ENCODE results near the gene MMS19.

Gene MMS19

DNA sequence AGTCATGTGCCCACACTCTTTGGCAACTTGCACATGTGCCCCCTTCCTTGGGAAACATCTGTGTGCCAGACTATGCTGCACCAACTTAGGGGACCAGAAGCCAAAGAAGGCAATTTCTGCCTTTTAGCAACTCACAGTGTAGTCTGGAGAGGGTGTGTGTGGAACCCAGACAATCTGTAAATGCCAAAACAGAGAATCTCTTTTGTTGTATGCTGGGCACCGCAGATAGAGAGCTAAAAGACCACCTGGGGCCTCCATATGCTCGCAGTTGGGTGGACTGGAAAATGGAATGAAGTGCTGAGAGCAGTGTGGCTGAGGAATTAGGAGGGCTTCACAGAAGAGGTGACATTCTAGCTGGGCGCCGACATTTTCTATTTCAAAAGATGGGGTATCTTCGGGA lies 26.9 kb upstream of the MMS19 start:
- DNase-seq = no peak

- DNase-seq = no peak
Measured at GRCh38 chr10:97522937-97523336, 24.7 kb upstream of the MMS19 start.

GRCh38 chr10:97522071-97522470 lies 23.8 kb upstream of the MMS19 start:
- no peak for DNase-seq

- no peak for DNase-seq
Measured at GRCh38 chr10:97520978-97521761, 22.9 kb upstream of the MMS19 start.

GRCh38 chr10:97520520-97520919 lies 22.3 kb upstream of the MMS19 start:
- no peak for DNase-seq

- DNase-seq = no peak
Measured at GRCh38 chr10:97519342-97519741, 21.1 kb upstream of the MMS19 start.

DNA sequence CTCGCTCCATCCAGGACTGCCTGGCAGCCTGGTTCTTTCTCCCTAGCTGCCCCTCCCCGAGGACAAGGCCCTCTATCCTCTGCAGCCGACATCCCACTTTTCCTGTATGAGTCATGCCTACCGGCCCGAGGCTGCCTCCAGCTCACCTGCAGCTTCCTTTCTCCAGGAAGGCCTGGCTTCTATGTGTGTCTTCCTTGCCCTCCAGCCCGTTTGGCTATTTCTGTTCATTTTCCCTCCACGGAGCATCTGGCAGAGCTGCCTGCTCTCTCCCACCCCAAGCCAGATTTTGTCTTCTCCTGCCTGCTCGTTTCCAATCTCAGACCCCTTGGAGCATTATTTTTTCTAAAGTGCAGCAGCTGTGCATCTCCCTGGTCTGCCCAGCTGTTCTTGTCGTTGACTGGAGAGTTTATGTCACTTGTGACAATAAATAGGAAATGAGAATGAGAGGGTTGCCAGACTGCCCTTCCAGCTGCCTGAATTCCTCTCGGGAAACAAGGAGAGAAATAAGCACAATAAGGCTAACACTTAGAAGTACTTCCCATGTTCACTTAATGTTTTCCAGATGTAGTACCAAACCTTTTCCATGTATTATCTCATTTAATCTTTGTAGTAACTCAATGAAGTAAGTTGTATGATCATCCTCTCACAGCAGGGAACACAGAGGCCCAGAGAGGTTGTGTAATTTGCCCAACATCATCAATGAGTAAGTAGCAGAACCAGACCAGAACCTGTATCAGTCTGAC lies 20.2 kb upstream of the MMS19 start:
- no peak for DNase-seq

- no peak for DNase-seq
Measured at GRCh38 chr10:97517778-97518300, 19.6 kb upstream of the MMS19 start.

DNA sequence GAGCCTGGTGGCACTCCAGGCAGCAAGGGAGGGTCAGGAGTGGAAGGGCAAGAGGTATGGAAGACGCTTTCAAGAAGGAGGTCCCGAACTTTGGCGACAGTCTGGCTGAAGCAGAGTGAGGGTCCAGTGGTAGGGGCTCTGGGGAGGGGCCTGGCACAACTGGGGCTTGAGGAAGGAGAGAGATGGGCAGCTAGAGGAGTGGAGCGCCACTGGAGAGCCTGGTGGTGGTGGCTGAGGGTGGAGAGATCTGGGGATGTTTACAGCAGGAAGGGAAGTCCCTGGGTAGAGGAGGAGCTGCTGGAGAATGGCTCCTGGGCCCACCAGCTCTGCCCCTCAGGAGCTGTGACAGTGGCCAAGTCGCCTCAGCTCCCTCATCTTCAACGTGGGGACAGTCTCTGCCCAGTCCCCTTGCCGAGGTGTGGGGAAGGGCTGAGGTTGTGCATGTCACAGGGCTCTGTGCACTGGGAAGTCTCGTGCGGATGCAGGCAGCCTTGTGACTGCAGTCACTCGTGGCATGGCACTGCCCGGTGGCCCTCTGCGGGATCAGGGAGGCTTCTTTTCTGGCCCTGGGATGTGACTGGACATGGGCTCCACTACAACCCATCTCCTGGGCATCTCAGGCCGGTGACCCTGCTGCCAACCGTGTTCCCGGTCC lies 19.0 kb upstream of the MMS19 start:
- no peak for DNase-seq

GRCh38 chr10:97515271-97515978 lies 17.2 kb upstream of the MMS19 start:
- no peak for DNase-seq

DNA sequence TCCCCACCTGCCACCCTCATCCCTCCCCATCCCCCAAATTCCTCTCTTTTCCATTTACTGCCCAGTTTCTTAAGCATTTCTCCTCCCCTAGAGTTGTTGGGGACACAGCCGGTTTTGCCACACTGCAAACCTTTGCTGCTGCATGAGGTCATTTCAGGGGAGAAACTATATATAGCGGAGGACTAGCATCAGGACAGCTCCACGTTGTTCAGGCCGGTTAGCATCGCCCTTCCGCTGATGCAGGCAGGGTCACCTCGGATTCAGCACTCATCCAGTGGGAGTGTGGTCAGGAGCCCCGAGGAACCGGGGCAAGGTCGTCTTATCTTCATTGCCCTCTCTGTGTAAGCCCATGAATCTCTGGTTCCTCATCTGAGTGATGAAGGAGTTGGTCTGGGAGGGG lies 16.1 kb upstream of the MMS19 start:
- no peak for DNase-seq

DNA sequence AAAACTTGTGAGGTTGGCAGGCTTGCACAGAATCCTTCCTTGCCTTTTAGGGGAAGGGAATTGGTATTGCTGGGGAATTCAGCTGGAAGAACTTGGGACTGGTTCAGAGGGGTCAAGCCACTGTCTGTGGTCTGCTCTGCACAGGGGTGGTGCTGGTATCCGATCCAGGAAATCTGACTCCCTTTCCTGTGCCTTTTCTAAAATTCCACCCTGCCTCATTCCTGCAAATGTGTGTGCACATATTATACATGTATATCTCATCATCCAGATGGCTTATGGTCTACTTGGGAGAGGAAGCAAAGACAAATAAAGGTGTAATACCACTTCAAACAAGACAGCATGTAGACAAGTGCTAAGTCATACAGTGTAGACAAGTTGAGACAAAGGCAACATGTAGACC lies 14.8 kb upstream of the MMS19 start:
- no peak for DNase-seq

GRCh38 chr10:97511711-97512440 lies 13.7 kb upstream of the MMS19 start:
- no peak for DNase-seq

GRCh38 chr10:97510686-97511085 lies 12.5 kb upstream of the MMS19 start:
- no peak for DNase-seq

- no peak for DNase-seq
Measured at GRCh38 chr10:97509120-97509680, 11.0 kb upstream of the MMS19 start.

DNA sequence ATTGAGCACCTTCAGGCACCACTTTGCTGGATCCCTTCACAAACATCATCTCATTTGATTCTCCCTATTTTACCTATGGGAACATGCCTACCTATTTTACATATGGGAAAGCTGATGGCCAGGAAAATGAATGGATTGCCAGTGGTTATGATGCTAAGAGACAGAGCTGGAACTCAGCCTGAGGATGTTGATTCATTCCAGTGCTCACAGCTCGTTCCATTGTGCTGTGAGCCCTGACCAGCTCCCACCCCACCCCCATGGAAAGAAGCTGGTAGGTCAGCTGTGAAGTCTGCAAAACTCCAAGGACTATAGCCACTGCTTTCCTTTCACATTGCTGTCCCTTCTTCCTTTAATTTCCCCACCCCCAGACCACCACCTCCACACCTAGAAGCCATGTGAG lies 10.1 kb upstream of the MMS19 start:
- no peak for DNase-seq

DNA sequence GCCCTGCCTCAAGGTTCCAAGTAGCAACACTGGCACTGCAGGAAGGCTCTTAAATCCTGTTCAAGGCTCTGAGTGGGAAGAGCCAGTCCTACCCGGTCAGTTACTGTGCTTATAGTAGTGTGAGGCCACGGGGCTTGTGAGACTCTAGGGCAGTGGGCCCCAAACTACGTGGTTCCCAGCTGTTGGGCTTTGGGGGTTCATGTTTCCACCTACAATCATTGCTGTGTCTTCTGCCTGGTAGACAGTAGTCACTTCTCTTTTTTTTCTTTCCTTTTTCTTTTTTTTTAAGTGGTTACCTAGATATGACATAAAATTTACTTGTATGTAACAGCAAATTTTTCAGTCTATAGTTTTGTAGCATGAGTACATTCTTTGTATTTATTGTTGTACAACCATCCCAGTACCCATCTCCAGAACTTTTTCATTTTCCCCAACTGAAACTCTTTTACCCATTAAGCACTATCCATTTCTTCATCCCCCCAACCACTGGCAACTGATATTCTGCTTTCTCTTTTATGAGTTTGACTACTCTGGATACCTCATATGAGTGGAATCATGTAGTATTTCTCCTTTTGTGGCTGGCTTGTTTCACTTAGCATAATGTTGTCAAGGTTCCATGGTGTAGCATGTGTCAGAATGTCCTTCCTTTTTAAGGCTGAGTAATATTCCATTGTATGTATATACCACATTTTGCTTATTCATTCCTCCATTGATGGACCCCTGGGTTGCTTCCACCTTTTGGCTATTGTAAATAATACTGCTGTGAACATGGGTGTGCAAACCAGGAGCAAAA lies 8.2 kb upstream of the MMS19 start:
- no peak for DNase-seq

- no peak for DNase-seq
Measured at GRCh38 chr10:97505152-97505551, 6.9 kb upstream of the MMS19 start.

DNA sequence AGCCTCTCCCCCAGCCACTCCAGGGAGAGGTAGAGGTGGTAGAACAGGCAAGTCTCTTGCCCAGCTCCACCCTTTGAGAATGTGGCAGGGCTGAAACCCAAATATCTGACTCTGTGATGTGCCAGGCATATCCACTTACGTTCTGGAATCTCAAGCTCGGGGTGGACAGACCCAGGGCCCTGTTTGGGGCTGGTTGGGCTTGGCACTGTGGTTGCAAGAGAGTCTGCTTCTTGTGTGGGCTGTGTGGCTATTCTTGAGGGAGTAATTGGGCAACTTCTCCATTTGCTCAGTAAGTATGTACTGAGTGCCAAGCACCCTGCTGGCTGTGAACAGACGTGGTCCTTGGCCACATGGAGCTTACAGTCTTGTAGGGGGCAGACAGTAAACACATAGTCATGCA lies 5.2 kb upstream of the MMS19 start:
- DNase-seq = no peak

GRCh38 chr10:97502916-97503315 lies 4.7 kb upstream of the MMS19 start:
- DNase-seq = no peak

GRCh38 chr10:97500297-97500575 lies 2.0 kb upstream of the MMS19 start:
- DNase-seq = no peak
